EH (cell line): ENCODE results near the gene PLA2G3.

Source experiments
- DNase-seq: peaks from one replicate; pipeline ENCODE4 v3.0.0-alpha.2; 2015; ENCODE audit warnings: low read depth

The PLA2G3 gene

DNA sequence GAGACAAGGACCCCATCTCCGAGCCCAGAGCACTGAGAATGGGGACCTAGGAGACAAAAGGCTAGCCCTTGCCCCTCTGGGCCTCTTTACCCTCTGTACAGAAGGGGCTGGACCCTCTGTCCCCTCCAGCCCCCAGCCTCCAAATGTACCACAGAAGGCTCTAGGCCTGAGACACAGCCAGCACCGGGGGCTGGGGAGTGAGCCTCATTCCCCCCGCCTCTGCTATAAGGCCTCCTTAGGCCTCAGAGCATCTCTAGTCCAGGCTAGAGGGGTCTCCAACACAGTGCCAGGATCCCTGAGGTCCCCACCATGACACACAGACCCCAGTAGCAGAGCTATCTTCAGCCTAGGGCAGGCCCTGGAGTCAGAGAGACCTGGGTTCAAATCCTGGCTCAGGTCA, 54.4 kb downstream of the PLA2G3 start:
- no peak for DNase-seq

DNA sequence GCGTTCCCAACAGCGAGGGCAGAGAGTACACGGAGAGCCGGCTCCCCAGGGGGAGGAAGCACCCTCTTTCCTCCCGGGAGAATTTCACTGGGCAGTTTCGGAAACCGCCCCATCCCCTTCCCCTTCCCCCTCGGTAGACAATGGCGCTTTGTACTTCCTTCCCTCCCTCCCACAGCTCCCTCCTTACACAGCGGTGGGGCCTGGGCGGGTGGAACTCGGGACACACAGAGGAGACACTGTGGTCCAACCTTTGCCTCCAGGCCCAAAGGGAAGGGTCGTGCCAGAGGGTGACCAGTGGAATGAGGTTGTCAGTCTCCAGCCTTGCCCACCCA, 54.8 kb downstream of the PLA2G3 start:
- peak; percentile 25 for DNase-seq

DNA sequence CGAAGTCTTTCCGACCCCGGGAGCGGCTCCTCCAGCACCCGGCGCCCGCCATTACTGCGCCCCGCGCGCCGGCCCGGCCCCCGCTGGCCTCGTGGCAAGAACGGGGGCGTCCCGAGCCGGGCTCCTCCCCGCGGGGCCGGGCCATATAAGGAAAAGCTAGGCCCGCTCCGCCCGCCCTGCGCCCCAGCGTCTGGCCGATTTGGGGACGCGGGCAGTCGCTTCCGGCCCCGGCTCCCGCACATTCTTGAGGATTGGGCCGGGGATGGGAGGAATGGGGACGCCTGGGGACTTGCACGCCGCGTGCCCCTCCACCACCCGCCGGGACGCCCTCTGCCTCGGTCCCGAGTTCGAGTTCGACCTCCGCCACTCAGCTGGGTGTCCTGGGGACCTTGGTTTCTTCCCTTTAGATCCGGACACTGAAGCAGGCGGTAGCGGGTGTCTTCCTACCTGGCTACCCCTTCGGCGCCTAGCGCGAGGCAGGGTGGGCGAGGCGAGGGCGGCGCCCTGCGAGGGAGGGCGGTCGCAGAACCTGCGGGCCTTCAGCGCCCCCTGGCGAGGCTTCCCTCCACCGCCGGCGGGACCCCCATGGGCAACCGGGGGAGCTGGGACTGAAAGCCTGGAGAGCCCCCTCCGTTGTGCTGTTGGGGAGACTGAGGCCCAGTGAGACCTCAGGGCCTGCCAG, 55.4 kb downstream of the PLA2G3 start:
- peak; percentile 91 for DNase-seq
